Fibroblast of lung (primary cell): ENCODE results near the gene GLIS1. TPM values are rescaled to one million over a fixed set of nuclear protein-coding genes. Genes with fewer than 3 reads are reported as not detected.

ENCODE experiments used
- DNase-seq, 2 donors: peaks; one replicate each; pipeline versions ENCODE4 v3.0.0 to v3.0.0-alpha.2; 2010; ENCODE audit warnings: low read depth in 2 of 2
- H2AFZ ChIP-seq: 2 replicates; pipeline ENCODE4 v1.5.1; 2012; ENCODE audit warnings: low read length, control low read depth, inconsistent platforms
- H3K27ac ChIP-seq: 2 replicates; pipeline ENCODE4 v1.5.1; 2011; ENCODE audit warnings: low read length, control low read depth; ENCODE audit not compliant: insufficient read depth
- H3K27me3 ChIP-seq: 2 replicates; pipeline ENCODE4 v1.5.1; 2011; ENCODE audit warnings: mild to moderate bottlenecking, low read length; ENCODE audit not compliant: control insufficient read depth, insufficient read depth
- H3K36me3 ChIP-seq: 2 replicates; pipeline ENCODE4 v1.5.1; 2011; ENCODE audit warnings: low read length; ENCODE audit not compliant: control insufficient read depth, insufficient read depth
- H3K4me1 ChIP-seq: 2 replicates; pipeline ENCODE4 v1.5.1; 2011; ENCODE audit warnings: low read length; ENCODE audit not compliant: control insufficient read depth, insufficient read depth; ENCODE audit errors: extremely low read depth
- H3K4me2 ChIP-seq: 2 replicates; pipeline ENCODE4 v1.5.1; 2011; ENCODE audit warnings: low read length, control low read depth; ENCODE audit not compliant: insufficient read depth; ENCODE audit errors: extremely low read depth
- H3K4me3 ChIP-seq, 4 experiments: fragments of 200-600 bp in 1 of 4; sonication (generic) in 1 of 4; replicated peaks in 1 of 4; 2 replicates each; pipeline ENCODE4 v1.5.1; 2011 to 2016; ENCODE audit warnings: low read length in 4 of 4, low read depth in 3 of 4, mild to moderate bottlenecking in 3 of 4, control low read depth in 2 of 4, inconsistent platforms in 1 of 4, mixed read lengths in 1 of 4; ENCODE audit not compliant: insufficient read depth in 1 of 4; ENCODE audit errors: control extremely low read depth in 1 of 4
- H3K79me2 ChIP-seq: 2 replicates; pipeline ENCODE4 v1.5.1; 2012; ENCODE audit warnings: mild to moderate bottlenecking, low read length, inconsistent platforms; ENCODE audit not compliant: control insufficient read depth, insufficient read depth
- H3K9ac ChIP-seq: 2 replicates; pipeline ENCODE4 v1.5.1; 2011; ENCODE audit warnings: mild to moderate bottlenecking, low read length, control low read depth; ENCODE audit not compliant: insufficient read depth
- H3K9me3 ChIP-seq: 2 replicates; pipeline ENCODE4 v1.5.1; 2012; ENCODE audit warnings: low read depth, low read length; ENCODE audit not compliant: control insufficient read depth, insufficient read depth
- H4K20me1 ChIP-seq: 2 replicates; pipeline ENCODE4 v1.5.1; 2011; ENCODE audit warnings: low read length; ENCODE audit not compliant: control insufficient read depth, insufficient read depth; ENCODE audit errors: extremely low read depth
- CTCF ChIP-seq, 2 donors: IDR thresholded peaks in 1 of 2; conservative IDR thresholded peaks in 1 of 2; 1 replicate in 1 of 2; 2 replicates in 1 of 2; pipeline ENCODE4 v1.5.1; 2011 to 2012; ENCODE audit warnings: low read length in 2 of 2, control low read depth in 1 of 2, inconsistent platforms in 1 of 2, low read depth in 1 of 2, mild to moderate bottlenecking in 1 of 2
- EZH2 ChIP-seq: IDR thresholded peaks from 2 replicates; pipeline ENCODE4 v1.5.1; 2012; ENCODE audit warnings: low read length, control low read depth, mild to moderate bottlenecking; ENCODE audit errors: missing control alignments
- polyA plus RNA-seq, 2 donors: library from polyadenylated mRNA; depleted of rRNA in 1 of 2; stranded (reverse) in 1 of 2; unstranded in 1 of 2; fragments of >200 nt; gene quantifications; 2 replicates each; pipeline ENCODE4 v1.2.1, GENCODE V29; 2011 to 2012; ENCODE audit warnings: missing spikeins in 1 of 2
- total RNA-seq: library from RNA; depleted of rRNA; stranded (reverse); fragments of >200 nt; gene quantifications from 2 replicates; pipeline ENCODE4 v1.2.1, GENCODE V29; 2014

Gene GLIS1
- total and polyA plus RNA-seq, 2 donors (not counting 1 experiment from before 2014, with no cell fraction given): under 0.01 to 0.05 TPM

- Histone ChIP-seq H2AFZ (no peak overlapping the region), H3K4me2 (no peak overlapping the region), H3K79me2 (no peaks in the 10 kb centered on the region), H4K20me1 (no peaks in the 10 kb centered on the region), H3K4me3 (no peak overlapping the region), H3K27ac (no peak overlapping the region), H3K4me1 (no peaks in the 10 kb centered on the region), H3K9ac (no peak overlapping the region), H3K36me3 (no peaks in the 10 kb centered on the region), H3K27me3 (no peaks in the 10 kb centered on the region), H3K9me3 (no peaks in the 10 kb centered on the region)
- no peak for DNase-seq
- TF ChIP-seq EZH2: no peak
- no peak for TF ChIP-seq CTCF (conservative IDR thresholded peaks at IDR 0.05 in 1 of 2, IDR thresholded peaks at IDR 0.05 in 1 of 2; ENCODE audit: low read depth in 1 of 2, low read length in 2 of 2)
These were observed 122.0 kb downstream of the GLIS1 start for GRCh38 chr1:53616927-53617326.

GRCh38 chr1:53616511-53616910 is 122.5 kb downstream of the GLIS1 start:
- TF ChIP-seq CTCF (conservative IDR thresholded peaks at IDR 0.05 in 1 of 2, IDR thresholded peaks at IDR 0.05 in 1 of 2; ENCODE audit: low read depth in 1 of 2, low read length in 2 of 2): no peak
- TF ChIP-seq EZH2: no peak
- Histone ChIP-seq H3K27me3 (no peaks in the 10 kb centered on the region), H4K20me1 (no peaks in the 10 kb centered on the region), H2AFZ (no peak overlapping the region), H3K9ac (no peak overlapping the region), H3K36me3 (no peaks in the 10 kb centered on the region), H3K27ac (no peak overlapping the region), H3K4me2 (no peak overlapping the region), H3K4me1 (no peaks in the 10 kb centered on the region), H3K9me3 (no peaks in the 10 kb centered on the region), H3K79me2 (no peaks in the 10 kb centered on the region), H3K4me3 (no peak overlapping the region)
- no peak for DNase-seq

- Histone ChIP-seq H3K9me3 (no peaks in the 10 kb centered on the region), H3K4me2 (no peak overlapping the region), H3K9ac (no peak overlapping the region), H2AFZ (no peak overlapping the region), H3K27me3 (no peaks in the 10 kb centered on the region), H3K79me2 (no peaks in the 10 kb centered on the region), H3K4me3 (no peak overlapping the region), H3K27ac (no peak overlapping the region), H3K36me3 (no peaks in the 10 kb centered on the region), H4K20me1 (no peaks in the 10 kb centered on the region), H3K4me1 (no peaks in the 10 kb centered on the region)
- DNase-seq: no peak
- no peak for TF ChIP-seq CTCF (conservative IDR thresholded peaks at IDR 0.05 in 1 of 2, IDR thresholded peaks at IDR 0.05 in 1 of 2; ENCODE audit: low read depth in 1 of 2, low read length in 2 of 2)
- no peak for TF ChIP-seq EZH2
These were observed 123.9 kb downstream of the GLIS1 start for GRCh38 chr1:53615101-53615500.
